SK-N-MC (cell line): ENCODE results near the gene CDC27.
"Not testable (repeated sequence)": the region's sequence is repeated elsewhere in the genome, so short reads cannot be mapped to it uniquely, and the experiment has no call there.

Experiments
- DNase-seq: peaks from one replicate; pipeline ENCODE4 v3.0.0-alpha.2; 2011; ENCODE audit warnings: low read depth, low spot score
- H3K27ac ChIP-seq: fragments of 200-600 bp; sonication (generic); 2 replicates; pipeline ENCODE4 v1.5.1; 2016; ENCODE audit warnings: mixed run types
- H3K36me3 ChIP-seq: fragments of 200-600 bp; sonication (generic); 2 replicates; pipeline ENCODE4 v1.6.1; 2017; ENCODE audit warnings: antibody characterized with exemption, low read length, mixed read lengths; ENCODE audit not compliant: insufficient read depth
- H3K4me3 ChIP-seq: fragments of 200-600 bp; sonication (generic); 2 replicates; pipeline ENCODE4 v1.5.1; 2016
- H3K9ac ChIP-seq: fragments of 200-600 bp; sonication (generic); 2 replicates; pipeline ENCODE4 v1.8.0; 2017; ENCODE audit warnings: mixed run types, mixed read lengths; ENCODE audit not compliant: insufficient read length
- H3K9me3 ChIP-seq: fragments of 200-600 bp; sonication (generic); 2 replicates; pipeline ENCODE4 v1.6.1; 2017; ENCODE audit warnings: low read depth, mild to moderate bottlenecking, antibody characterized with exemption, low read length, moderate library complexity, mixed read lengths
- EZH2 ChIP-seq: fragments of 200-600 bp; sonication (generic); IDR thresholded peaks from one replicate; pipeline ENCODE4 v1.6.1; 2017; ENCODE audit warnings: antibody characterized with exemption
- FOXP2 ChIP-seq: optimal IDR thresholded peaks from 2 replicates; pipeline ENCODE3; 2011; ENCODE audit warnings: mild to moderate bottlenecking, moderate library complexity; ENCODE audit not compliant: insufficient read depth; ENCODE audit errors: extremely low read length, control extremely low read depth
- POLR2AphosphoS5 ChIP-seq: IDR thresholded peaks from 2 replicates; pipeline ENCODE4 v1.6.1; 2012; ENCODE audit warnings: mild to moderate bottlenecking, low read depth, low read length, borderline replicate concordance

CDC27 gene

DNA sequence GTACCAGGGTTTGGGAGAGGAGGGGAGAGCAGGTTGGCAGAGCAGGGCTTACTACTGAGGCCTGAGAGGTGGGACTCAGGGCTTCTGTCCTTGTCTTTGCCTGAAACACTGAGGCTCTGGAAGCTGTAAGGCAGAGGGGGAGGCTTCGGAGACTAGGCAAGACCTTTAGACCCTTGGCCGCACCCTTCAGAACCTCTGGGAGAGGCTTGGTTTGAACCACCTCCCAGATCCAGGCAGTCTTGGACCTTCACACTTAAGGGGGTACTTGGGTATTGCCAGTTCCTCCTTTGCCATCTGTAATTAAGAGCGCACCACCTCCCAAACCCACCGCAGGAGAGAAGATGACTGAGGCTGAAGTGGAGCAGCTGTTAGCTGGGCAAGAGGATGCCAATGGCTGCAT, 33.0 kb upstream of the CDC27 start:
- TF ChIP-seq EZH2: no peak
- no peak for TF ChIP-seq POLR2AphosphoS5
- no peak for TF ChIP-seq FOXP2
- Histone ChIP-seq H3K27ac (no peak overlapping the region), H3K36me3 (no peaks in the 10 kb centered on the region), H3K4me3 (no peak overlapping the region), H3K9ac (no peak overlapping the region), H3K9me3 (no peaks in the 10 kb centered on the region)
- DNase-seq: no peak

- Histone ChIP-seq H3K36me3 (no peaks in the 10 kb centered on the region), H3K4me3 (no peak overlapping the region; the same call in 1 of the 2 replicates), H3K9ac (no peak overlapping the region), H3K27ac (no peak overlapping the region), H3K9me3 (no peaks in the 10 kb centered on the region)
- DNase-seq: no peak
- TF ChIP-seq POLR2AphosphoS5 (no peak), EZH2 (no peak), FOXP2 (no peak)
Measured at GRCh38 chr17:47221154-47221553, 32.1 kb upstream of the CDC27 start.

GRCh38 chr17:47220531-47220999, 31.5 kb upstream of the CDC27 start:
- Histone ChIP-seq H3K27ac (no peak overlapping the region), H3K9me3 (no peaks in the 10 kb centered on the region), H3K4me3 (peak overlapping the region; percentile 34; the same call in 1 of the 2 replicates), H3K36me3 (no peaks in the 10 kb centered on the region), H3K9ac (no peak overlapping the region)
- no peak for TF ChIP-seq POLR2AphosphoS5
- no peak for TF ChIP-seq EZH2
- DNase-seq: no peak

DNA sequence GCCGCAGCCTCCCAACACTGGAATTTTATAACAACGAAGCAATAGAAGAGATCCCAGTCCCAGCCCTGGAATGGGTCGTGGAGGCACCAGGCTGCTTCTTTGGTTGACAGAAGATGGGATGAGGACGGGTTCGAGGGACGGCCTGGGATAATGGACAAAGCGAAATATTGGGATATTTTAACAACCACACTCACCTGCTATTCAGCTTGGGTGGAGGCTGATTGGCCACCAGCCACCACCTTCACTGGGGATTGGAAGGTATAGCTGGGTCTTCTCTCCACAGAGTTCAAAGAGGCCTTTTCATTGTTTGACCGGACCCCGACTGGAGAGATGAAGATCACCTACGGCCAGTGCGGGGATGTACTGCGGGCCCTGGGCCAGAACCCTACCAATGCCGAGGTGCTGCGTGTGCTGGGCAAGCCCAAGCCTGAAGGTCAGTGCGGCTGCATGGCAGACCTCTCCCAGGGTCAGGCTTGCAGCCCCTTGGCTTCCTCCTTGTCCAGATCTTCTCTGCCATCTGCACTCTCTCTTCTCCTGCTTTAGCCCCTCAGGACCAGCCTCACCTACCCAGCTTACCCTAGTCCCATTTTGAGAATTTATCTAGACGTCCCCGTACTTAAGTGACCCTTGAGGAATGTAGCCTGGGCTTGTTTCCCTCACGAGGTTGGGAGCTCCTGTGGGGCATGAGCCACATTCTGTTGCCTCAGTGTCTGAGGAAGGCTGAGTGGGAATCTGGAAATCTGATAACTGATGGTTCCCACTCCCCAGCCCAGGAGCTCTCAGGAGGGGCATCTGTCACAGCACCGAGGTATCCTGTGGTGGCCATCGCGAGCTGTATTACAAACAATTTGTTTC, 30.8 kb upstream of the CDC27 start:
- no peak for DNase-seq
- H3K36me3 ChIP-seq: no peaks in the 10 kb centered on the region
- no peaks in the 10 kb centered on the region for H3K9me3 ChIP-seq
- TF ChIP-seq POLR2AphosphoS5: no peak
- no peak for TF ChIP-seq EZH2
- TF ChIP-seq FOXP2: no peak
- H3K27ac ChIP-seq: no peak overlapping the region
- peak overlapping the region; percentile 34; the same call in 1 of the 2 replicates for H3K4me3 ChIP-seq
- H3K9ac ChIP-seq: no peak overlapping the region

- H3K36me3 ChIP-seq: no peaks in the 10 kb centered on the region
- no peak for DNase-seq
- TF ChIP-seq FOXP2 (no peak), POLR2AphosphoS5 (no peak)
- no peaks in the 10 kb centered on the region for H3K9me3 ChIP-seq
- no peak overlapping the region for H3K27ac ChIP-seq
- H3K9ac ChIP-seq: no peak overlapping the region
- H3K4me3 ChIP-seq: no peak overlapping the region
Measured at GRCh38 chr17:47218896-47219430, 29.9 kb upstream of the CDC27 start.

DNA sequence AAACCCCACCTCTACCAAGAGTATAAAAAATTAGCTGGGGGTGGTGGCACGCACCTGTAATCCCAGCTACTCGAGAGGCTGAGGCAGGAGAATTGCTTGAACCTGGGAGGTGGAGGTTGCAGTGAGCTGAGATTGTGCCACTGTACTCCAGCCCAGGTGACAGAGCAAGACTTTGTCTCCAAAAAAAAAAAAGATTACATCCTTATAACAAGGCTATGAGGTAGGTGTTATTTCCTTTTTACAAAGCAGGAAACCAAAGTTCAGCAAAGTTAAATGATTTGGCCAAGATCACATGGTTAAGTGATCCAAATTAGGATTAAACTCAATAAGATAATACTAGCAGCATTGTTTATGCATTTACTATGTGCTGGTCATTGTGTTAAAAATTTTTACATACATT, 28.2 kb upstream of the CDC27 start:
- not testable (repeated sequence) for H3K9ac ChIP-seq, DNase-seq, H3K4me3 ChIP-seq

GRCh38 chr17:47216821-47217220, 27.7 kb upstream of the CDC27 start:
- not testable (repeated sequence) for DNase-seq, H3K4me3 ChIP-seq, H3K36me3 ChIP-seq, H3K27ac ChIP-seq, H3K9ac ChIP-seq, H3K9me3 ChIP-seq

More for the DNA sequence above, 28.2 kb upstream of the CDC27 start:
- not testable (repeated sequence) for H3K9me3 ChIP-seq, H3K36me3 ChIP-seq, H3K27ac ChIP-seq

DNA sequence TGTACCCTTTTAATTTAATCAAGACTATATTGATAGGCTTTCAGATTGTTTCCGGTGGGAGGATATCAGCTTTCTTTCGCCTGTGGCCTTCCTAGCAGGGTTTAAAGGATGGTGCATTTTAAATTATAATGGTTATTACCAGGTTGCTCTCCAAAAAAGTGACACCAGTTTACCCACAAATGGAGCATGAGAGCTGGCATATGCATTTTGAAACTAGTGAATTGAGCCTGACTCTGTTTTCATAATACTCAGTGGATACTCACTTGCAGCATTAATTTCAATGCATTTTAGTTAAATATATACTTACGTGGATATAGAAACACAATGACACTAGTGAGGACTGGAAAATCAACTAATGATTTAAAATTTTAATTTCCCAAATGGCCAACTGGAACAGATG, 25.8 kb upstream of the CDC27 start:
- TF ChIP-seq POLR2AphosphoS5 (no peak), FOXP2 (no peak), EZH2 (no peak)
- Histone ChIP-seq H3K4me3 (no peak overlapping the region), H3K9ac (no peak overlapping the region), H3K36me3 (no peaks in the 10 kb centered on the region), H3K27ac (no peak overlapping the region), H3K9me3 (no peaks in the 10 kb centered on the region)
- DNase-seq: no peak

- TF ChIP-seq EZH2 (no peak), POLR2AphosphoS5 (no peak), FOXP2 (no peak)
- no peak overlapping the region for H3K27ac ChIP-seq
Measured at GRCh38 chr17:47213540-47213939, 24.4 kb upstream of the CDC27 start.

More at GRCh38 chr17:47213540-47213939, 24.4 kb upstream of the CDC27 start:
- no peaks in the 10 kb centered on the region for H3K36me3 ChIP-seq
- no peak overlapping the region for H3K9ac ChIP-seq
- no peak overlapping the region for H3K4me3 ChIP-seq
- no peak for DNase-seq
- H3K9me3 ChIP-seq: no peaks in the 10 kb centered on the region
